HuH-7 (cell line): Measurements from ENCODE around the gene FRAS1.
"Not testable (repeated sequence)": the region's sequence is repeated elsewhere in the genome, so short reads cannot be mapped to it uniquely, and the experiment has no call there.

Experiments
- DNase-seq: peaks from one replicate; pipeline ENCODE4 v3.0.0; 2011; ENCODE audit warnings: low spot score

The FRAS1 gene, protein sequence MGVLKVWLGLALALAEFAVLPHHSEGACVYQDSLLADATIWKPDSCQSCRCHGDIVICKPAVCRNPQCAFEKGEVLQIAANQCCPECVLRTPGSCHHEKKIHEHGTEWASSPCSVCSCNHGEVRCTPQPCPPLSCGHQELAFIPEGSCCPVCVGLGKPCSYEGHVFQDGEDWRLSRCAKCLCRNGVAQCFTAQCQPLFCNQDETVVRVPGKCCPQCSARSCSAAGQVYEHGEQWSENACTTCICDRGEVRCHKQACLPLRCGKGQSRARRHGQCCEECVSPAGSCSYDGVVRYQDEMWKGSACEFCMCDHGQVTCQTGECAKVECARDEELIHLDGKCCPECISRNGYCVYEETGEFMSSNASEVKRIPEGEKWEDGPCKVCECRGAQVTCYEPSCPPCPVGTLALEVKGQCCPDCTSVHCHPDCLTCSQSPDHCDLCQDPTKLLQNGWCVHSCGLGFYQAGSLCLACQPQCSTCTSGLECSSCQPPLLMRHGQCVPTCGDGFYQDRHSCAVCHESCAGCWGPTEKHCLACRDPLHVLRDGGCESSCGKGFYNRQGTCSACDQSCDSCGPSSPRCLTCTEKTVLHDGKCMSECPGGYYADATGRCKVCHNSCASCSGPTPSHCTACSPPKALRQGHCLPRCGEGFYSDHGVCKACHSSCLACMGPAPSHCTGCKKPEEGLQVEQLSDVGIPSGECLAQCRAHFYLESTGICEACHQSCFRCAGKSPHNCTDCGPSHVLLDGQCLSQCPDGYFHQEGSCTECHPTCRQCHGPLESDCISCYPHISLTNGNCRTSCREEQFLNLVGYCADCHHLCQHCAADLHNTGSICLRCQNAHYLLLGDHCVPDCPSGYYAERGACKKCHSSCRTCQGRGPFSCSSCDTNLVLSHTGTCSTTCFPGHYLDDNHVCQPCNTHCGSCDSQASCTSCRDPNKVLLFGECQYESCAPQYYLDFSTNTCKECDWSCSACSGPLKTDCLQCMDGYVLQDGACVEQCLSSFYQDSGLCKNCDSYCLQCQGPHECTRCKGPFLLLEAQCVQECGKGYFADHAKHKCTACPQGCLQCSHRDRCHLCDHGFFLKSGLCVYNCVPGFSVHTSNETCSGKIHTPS (N-terminal part only)

DNA sequence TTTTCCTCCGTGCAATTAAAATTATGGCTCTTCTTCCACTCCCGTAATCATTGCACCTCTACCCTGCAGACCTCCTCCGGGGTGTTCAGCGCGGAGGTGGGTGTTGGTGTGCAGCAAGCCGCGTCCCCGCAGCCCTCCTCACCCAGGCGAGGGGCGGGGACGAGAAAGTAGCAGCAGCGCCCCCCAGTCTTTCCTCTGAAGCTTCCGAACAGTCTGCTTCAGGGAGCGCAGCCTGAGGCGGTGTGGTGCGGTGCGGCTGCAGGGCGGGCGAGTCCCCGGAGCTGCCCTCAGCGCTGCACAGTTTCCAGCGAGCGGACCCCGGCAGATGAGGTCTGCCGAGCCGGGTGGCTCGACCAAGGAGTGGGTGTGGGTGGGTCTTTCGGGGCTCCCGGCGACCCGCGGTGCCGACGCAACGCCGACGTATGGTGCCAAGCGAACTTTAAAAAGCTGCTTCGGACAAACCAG, at the start of gene FRAS1:
FRAS1 (plus strand) TSS at position 189 of the 465 bp plus-strand sequence. CDS start 687 bp downstream, outside the sequence.
- DNase-seq, result peak; percentile 62

DNA sequence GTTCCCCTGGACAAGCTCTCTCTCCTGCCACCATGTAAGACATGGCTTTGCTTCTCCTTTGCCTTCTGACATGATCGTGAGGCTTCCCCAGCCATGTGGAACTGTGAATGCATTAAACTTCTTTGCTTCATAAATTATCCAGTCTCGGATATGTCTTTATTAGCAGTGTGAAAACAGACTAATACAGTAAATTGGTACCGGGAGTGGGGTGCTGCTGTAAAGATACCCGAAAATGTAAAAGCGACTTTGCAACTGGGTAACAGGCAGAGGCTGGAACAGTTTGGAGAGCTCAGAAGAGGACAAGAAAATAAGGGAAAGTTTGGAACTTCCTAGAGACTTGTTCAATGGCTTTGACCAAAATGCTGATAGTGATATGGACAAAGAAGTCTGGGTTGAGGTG, 46.1 kb upstream of the FRAS1 start:
- not testable (repeated sequence) for DNase-seq

DNA sequence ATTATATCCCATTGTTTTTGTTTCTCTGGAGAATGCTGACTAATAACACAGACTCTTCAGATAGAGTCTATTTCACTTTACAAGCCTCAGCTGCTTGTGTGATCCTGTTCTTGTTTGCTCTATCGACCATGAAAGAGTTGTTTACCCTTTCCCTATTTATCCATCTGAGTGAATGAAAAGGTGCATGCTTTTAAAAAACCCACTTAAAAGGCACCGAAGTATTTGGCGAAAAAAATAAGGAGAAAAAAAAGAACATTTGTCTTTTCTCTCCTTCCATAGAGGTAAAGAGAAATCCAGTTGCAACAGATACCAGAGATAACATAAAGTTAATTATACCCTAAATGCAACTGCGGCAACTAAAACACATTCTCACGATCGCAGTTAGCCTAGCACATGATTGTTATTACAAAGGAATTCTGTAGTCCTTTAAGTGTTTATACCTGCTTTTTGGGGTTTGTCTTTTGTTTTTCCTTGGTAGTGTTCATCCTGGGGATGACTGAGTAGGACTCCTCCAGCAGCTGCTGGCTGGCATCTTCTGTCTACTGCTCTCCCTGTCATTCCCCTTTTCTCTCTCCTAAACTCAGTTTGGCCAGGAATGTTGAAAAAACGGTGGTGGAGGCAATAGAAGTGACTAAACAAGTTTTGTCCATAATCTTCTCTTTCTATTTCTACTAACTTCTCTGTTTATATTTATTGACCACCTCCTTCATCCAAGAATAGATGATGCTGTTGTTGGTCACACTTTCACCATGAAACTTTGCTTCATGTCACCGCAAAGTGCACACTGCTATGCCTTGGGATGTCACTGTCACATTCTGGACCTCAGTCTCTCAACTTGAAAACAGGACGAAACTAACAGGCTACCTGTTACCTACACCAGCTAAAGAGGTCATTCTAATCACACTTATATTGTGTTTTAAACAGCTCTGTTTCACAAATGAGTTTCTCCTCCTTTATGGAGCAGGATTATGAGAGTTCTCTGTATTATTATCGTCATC, 41.9 kb upstream of the FRAS1 start:
- peak; percentile 30 for DNase-seq

DNA sequence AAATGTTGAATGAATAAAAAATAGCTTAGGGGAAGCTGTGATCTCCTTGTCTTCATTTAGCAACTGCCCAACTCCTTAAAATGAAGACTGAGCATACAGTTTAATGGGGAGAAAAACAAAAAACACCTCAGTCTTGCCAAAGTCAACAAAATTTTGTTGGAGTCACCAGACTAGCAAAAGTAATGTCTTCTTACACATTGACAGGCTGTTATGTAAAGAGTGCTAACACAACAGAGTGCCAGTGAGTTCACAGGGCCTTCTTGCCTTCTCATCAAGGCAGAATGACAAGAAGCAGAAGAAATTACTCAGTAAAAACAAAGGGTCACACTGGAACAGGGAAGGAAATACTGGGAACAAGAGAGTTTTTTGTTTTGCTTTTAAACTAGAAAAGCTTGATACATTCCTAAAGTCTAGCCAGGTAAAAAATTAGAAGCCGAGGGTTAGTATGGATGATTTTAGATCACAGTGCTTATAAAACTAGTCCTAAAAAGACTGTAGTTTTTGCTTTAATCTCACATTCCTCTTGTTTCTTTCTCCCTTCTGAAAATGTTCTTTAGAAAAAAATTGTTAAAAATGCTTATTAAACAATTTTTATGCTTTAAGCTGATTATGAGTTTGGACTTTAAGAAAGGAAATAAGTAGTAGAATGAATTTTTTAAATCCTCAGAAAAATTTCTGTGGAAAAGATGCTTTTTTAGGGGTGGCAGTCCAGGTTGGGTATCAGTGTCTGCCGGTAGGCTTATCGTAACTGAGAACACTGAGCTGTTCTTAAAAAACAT, 38.7 kb upstream of the FRAS1 start:
- no peak for DNase-seq

DNA sequence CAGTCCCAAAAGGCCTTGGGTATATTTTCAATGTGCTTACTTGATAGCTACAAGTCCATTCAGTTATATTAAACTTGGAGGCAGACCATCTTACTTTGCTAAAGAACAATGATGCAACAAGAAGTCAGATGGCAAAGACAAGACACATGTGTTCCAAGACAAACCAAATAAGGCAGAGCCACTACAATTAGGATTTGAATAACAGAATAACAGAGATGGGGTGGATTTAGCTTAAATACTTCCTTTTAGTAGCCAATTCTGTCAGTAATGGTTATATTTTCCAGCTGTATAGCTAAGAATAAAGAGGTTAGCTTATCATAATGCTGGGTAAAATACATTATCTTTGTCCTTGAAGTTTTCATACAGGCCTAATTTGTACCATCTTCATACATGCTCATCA, 37.7 kb upstream of the FRAS1 start:
- no peak for DNase-seq

DNA sequence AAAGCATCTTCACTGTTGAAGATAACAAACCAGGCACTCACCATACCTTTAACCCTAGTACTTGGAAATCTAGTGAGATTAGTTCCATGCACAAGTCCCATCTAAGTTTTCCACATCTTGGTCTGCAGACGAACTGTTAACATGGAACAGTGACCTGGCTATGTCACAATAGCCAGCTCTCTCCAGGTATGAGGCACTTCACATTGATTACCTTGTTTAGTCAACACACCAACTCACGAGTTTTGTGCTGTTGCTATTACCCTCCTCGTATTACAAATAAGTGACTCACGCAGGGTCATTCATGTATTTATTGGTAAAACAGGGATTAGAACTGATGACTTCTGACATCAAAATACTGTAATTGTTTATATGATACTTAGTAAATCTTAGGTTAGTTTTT, 36.4 kb upstream of the FRAS1 start:
- DNase-seq, result peak; percentile 43

DNA sequence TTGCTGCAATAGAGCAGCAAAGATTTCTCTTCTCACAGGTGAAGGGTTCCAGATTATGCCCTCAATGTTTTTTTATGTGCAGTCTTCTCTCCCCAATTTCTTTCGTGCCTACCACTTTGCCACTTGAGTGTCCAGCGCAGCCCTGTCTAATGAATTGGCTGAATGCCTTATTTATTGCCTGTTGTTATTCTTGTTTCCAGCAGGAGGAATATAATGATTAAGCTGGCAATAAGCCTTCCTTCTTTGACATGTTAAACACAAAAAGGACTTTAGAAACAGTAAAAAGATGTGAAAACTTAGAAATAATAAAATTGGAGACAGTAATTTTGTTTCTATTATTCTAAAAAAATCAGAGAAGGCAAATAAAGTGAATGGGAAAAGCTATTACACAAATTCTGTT, 34.6 kb upstream of the FRAS1 start:
- no peak for DNase-seq

DNA sequence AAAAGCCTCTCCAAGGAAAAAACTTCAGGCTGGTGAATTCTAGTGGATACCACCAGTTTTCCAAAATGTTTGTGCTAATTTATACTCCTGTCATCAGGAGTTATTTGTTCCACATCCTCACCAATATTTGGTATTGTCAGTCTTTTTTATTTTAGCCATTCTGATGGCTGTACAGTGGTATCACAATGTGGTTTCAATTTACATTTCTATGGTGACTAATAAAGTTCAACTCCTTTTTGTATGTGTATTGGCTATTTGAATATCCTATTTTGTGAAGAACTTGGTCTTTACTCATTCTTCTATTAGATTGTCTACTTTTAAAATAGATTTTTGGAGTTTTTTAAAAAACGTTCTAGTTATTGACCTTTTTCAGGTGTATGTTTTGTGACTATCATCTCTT, 33.0 kb upstream of the FRAS1 start:
- no peak for DNase-seq

DNA sequence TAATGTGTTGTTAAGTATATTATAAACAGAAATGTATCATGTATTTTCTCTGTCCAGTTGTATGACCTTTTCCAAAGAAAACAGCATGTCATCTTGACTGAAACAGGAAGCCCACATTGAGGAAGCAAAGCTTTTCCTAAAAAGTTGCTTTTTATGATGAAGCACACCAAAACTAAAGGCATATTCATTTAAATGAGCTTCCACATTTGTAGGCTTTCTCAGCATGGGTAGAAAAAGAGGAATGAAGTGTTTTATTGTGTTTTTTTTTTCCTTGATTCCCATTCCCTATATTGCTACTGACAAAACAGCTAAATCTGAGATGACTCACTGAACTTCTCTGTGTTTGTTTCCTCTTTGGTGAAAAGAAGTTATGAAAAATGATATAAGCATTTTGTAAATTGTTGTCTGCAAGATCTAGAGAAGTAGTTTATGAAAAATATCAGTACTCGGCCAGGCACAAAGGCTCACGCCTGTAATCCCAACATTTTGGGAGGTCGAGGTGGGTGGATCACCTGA, 32.5 kb upstream of the FRAS1 start:
- DNase-seq, result no peak

DNA sequence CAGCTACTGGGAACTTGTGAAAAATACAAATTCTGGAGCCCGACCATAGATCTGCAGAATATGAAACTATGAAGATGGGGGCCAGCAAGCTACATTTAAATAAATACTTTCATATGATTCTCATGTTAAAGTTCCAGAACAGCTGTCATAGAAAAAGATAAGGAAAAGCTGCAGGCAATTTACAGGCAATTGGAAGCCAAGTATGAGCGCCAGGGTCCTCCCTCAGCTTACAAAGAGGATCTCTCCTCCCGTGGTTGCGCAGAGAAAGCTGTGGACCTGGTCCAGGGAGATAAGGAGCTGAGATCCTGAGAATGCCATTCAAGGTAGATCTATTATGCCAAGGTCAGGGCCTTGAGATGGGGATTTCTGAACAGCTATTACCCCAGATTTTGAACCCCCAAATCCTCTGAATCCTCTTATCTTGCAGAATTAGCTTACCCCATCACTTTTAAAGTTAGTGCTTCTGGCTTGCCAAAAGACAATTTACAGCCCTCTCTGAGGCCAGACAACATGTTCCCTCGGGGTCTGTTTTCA, 25.6 kb upstream of the FRAS1 start:
- no peak for DNase-seq

DNA sequence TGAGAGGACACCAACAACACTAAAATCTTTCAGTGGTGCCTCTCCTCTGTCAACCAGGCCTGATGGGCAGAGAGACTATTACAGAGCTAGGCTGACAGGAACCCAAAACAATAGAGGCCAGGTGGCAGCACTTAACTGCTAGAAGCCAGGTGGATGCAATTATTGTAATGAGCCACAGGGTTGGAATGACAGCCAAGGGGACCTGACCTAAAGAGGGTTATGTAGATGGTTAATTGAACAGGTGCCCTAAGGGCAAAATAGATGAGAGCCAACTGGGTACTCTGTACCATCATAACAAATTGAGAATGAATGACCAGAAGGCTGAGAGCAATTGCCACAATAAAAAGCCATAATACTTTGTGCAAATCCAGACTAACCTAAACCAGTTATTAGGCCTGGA, 24.7 kb upstream of the FRAS1 start:
- no peak for DNase-seq

DNA sequence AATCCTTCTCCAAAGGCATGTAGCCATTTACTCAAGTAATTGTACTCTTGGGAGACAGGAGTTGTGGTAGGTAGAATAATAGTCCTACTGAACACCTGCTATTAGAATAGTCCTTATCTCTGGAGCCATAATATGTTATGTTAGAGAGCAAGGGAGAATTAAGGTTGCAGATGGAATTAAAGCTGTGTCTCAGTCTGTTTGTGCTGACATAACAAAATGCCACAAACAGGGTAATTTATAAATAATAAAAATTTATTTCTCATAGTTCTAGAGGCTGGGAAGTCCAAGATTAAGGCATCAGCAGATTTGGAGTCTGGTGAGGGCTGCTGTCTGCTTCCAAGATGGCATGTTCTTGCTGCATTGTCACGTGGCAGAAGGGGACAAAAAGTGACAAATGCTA, 24.2 kb upstream of the FRAS1 start:
- DNase-seq, result no peak

DNA sequence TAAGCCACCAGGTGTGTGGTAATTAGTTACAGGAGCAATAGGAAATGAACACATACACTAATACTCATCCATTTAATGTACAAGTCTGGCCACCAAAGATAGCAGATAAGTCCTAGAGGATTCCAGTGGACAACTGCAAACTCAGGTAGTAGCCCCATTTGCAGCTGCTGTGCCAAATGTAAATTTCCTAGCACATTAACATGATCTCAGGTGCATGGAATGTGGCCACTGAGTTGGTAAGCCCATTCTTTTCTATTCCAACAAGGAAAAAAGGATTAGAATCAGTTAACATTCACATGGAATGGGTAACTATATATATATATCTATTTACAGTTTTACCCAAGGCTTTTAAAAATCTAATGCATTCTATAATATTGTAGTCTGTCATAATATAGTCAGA, 23.3 kb upstream of the FRAS1 start:
- no peak for DNase-seq

DNA sequence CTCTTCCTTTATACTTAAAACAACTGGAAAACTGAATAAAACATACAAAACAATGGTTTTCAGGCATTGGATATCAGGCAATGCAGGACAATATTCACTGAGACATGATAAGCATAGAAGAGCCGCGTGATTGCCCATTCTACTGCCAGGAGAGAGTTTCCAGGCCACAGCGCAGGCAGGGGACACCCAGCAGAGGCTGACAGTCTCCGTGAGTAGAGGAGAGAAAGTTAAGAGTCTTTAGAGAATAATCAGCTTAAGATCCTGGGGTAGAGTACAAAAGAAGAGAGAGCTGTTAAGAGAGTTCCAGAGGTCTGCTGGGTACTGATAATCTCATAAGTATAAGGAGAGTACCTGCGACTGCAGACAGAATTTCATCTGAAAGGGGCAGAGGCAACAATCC, 18.4 kb upstream of the FRAS1 start:
- DNase-seq, result no peak

DNA sequence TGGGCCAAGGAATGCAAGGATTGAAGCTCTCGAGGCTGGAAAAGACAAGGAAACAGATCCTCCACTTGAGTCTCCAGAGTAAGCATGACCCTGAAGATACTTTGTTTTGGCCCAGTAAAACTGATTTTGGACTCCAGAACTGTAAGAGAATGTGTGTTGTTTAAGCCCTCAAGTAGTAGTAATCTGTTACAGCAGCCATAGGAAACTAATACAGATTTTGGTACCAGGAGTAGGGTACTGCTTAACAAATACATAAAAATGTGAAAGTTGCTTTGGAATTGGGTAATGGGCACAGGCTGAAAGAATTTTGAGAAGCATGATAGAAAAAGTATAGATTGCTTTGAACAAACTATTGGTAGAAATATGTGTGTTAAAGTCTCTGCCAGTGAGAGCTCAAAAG, 17.4 kb upstream of the FRAS1 start:
- no peak for DNase-seq

DNA sequence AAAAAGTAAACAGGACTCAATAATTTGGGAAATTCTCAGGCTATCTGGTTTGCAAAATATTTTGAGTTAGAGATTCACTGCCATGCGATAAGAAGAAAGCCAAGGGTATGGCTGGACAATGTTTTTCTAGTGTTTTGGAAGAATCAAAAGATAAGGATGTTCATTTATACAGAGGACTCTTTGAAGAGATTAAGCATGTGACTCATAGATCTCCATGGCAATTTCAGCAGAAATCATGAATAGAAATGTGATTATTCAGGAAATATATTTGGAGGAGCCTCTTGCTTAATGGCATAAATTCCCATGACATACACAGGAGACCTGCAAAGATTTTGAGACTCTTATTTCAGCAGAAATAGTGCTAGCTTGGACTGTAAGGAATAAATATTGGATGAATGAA, 16.7 kb upstream of the FRAS1 start:
- DNase-seq, result no peak

DNA sequence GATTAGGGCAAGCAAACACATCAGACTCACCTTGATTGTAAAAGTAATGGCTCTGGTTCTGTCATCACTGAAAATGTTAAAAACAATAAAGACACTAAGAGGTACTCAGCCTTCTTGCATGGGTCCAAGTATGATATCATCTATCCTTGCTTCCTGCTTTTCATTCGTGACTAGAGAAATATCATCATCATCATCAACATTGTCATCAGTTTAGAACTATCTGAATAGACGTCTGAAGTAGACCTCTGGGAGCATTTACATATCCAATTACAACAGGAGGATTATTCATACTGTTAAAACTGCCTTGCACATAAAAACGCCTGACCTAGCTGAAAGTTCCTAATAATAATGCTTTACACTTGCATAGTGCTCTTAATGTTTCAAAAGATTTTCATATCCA, 9.8 kb upstream of the FRAS1 start:
- DNase-seq, result no peak

DNA sequence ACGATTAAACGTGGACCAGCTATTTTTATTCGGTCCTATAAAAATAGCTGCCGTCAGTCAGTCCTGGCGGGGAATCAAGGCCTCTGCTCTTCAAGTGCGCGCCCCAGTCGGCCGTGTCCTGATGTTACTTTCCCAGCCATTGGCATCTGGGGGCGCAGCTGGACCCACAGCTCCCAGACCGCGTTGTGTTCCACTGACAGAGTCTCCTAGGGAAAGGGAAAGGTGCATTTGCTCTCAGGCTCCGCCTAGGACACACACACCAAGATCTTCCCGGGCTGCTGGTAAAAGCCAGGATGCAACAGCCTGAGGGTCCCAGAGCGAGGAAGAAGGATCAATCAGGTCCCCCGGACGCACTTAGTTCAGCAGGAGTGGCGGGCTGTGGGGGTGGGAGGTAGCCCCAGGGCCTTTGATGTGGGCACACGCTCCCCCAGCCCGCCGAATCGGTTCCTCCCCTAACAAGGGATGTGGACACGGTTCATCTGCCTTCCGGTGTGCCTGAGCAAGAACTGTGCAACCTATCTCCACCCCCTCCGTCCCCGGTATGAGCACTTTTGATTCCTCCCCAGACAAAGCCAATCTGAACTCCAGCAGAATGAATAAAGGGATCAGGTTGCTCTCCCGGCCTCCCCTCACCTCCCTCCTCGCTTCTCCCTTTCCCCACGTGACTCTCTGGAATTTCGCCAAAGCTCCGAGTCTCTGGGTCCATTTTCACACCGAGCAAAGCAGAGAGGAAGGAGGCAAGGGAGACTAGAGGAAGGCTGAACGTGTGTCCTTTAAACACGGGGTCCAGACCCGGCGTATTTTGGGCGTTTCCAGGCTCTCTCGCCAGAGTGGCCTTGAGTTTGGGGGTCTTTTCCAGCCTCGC, 626 bp upstream of the FRAS1 start:
- DNase-seq, result peak; percentile 71
